ENCODE measurements around the gene PPP1R14B. TPM values are rescaled to one million over a fixed set of nuclear protein-coding genes. Genes with fewer than 3 reads are reported as not detected.

The PPP1R14B gene
- total and polyA plus RNA-seq, 4 experiments from 2014 or later: 32.2 to 83.5 (median 45.2) TPM

GRCh38 chr11:64208796-64209562, 37.8 kb downstream of the PPP1R14B start:
- Mint-ChIP-seq H3K27me3 (no peaks in the 10 kb centered on the region), H3K4me3 (peak overlapping the region; percentile 26 to 93 (median 54)), H3K9me3 (peaks cover 0 to 2% (median 0%) of the 10 kb centered on the region in 8 donors), H3K36me3 (peaks cover 20 to 58% of the 10 kb centered on the region in 2 donors), H3K4me1 (peaks cover 19 to 70% (median 43%) of the 10 kb centered on the region in 4 donors), H3K27ac (peak overlapping the region; percentile 42 to 92 (median 75))
- intact Hi-C loops (cut with micrococcal nuclease): no loop called here
- Histone ChIP-seq H3K4me1 (ENCODE audit: insufficient read depth, low read length) (peaks cover 42% of the 10 kb centered on the region), H3K4me3 (ENCODE audit: low read length in 2 of 2) (no peak overlapping the region), H3K9me3 (ENCODE audit: control insufficient read depth in 1 of 2, low read length in 2 of 2) (no peaks in the 10 kb centered on the region), H3K36me3 (ENCODE audit: insufficient read depth, low read length) (peaks cover 28% of the 10 kb centered on the region), H3K27ac (ENCODE audit: low read depth, low read length) (peak overlapping the region; percentile 90), H3K27me3 (ENCODE audit: insufficient read depth, low read length) (no peaks in the 10 kb centered on the region)
- ChIA-PET CTCF (ENCODE audit: partially characterized antibody) (interaction anchor here (0.9 to 9.7 kb wide), 5 partner anchors 14 to 94 kb away, joined by 3 to 367 read pairs (median 106); partner anchors contain the start of genes CATSPERZ, DNAJC4, ESRRA and NUDT22), POLR2A (ENCODE audit: partially characterized antibody) (interaction anchor here (5.2 to 22.7 kb wide), 5 partner anchors 22 to 108 kb away, joined by 70 to 937 read pairs (median 175); partner anchors contain the start of genes CATSPERZ, DNAJC4, ESRRA and FKBP2)
- DNase-seq: no peak

- Mint-ChIP-seq H3K4me3 (peak overlapping the region; percentile 92 to 97 (median 93)), H3K27ac (peak overlapping the region; percentile 92 to 96 (median 94)), H3K9me3 (peaks cover 0 to 2% (median 0%) of the 10 kb centered on the region in 8 donors), H3K27me3 (no peaks in the 10 kb centered on the region), H3K36me3 (peaks cover 23 to 59% of the 10 kb centered on the region in 2 donors), H3K4me1 (peaks cover 17 to 72% (median 47%) of the 10 kb centered on the region in 4 donors)
- Histone ChIP-seq H3K27ac (ENCODE audit: low read depth, low read length) (peak overlapping the region; percentile 90), H3K9me3 (ENCODE audit: control insufficient read depth in 1 of 2, low read length in 2 of 2) (no peaks in the 10 kb centered on the region), H3K4me3 (ENCODE audit: low read length in 2 of 2) (peak overlapping the region; percentile 99), H3K4me1 (ENCODE audit: insufficient read depth, low read length) (peaks cover 44% of the 10 kb centered on the region), H3K36me3 (ENCODE audit: insufficient read depth, low read length) (peaks cover 31% of the 10 kb centered on the region), H3K27me3 (ENCODE audit: insufficient read depth, low read length) (no peaks in the 10 kb centered on the region)
- DNase-seq: no peak
- ChIA-PET POLR2A (ENCODE audit: partially characterized antibody) (interaction anchor here (0.7 to 22.7 kb wide), 10 partner anchors 22 to 1367 kb away, joined by 4 to 937 read pairs (median 61); partner anchors contain the start of genes BAD, CATSPERZ, DNAJC4 and ESRRA), CTCF (ENCODE audit: partially characterized antibody) (interaction anchor here (0.9 to 9.7 kb wide), 10 partner anchors 15 to 241 kb away, joined by 3 to 367 read pairs (median 80); partner anchors contain the start of genes CATSPERZ, DNAJC4, ESRRA and FKBP2)
- intact Hi-C loops (cut with micrococcal nuclease): no loop called here
Observed at GRCh38 chr11:64208086-64208795, 38.5 kb downstream of the PPP1R14B start.

DNA sequence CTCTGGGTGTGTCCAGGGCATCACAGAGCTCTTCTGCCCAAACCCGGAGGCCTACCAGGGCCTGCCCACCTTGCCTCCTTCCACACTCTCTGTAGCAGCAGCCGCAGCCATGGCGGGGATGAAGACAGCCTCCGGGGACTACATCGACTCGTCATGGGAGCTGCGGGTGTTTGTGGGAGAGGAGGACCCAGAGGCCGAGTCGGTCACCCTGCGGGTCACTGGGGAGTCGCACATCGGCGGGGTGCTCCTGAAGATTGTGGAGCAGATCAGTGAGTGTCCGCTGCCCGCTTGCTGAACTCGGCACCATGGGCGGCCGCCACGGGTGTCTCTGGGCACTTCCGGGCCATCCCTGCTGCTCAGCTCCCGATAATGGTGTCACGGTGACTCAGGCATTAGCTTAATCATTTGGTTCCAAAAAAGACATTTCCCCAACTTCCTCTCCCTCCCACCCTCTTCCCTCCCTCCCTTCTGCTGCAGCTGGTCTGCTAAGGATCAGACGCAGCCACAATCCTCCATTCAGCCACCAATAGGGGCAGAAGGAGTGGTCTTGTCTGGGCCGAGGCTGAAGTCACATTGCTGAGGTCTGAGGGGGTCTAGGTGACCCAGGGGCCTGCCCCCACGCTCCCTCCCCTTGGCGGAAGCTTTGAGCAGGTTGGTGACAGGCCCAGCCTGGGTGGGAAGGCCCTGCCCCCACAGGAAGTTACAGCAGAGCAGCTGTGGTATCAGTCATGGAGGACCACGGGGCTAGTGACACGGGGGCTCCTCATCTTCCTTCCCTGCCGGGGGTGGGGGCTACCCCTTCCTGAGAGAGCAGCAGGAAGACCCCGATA, 39.3 kb downstream of the PPP1R14B start:
- no peaks in the 10 kb centered on the region for H3K9me3 ChIP-seq (ENCODE audit: control insufficient read depth in 1 of 2, low read length in 2 of 2)
- H3K27me3 Mint-ChIP-seq: no peaks in the 10 kb centered on the region
- H3K36me3 ChIP-seq (ENCODE audit: insufficient read depth, low read length): peaks cover 38% of the 10 kb centered on the region
- ChIA-PET POLR2A (ENCODE audit: partially characterized antibody) (interaction anchor here (0.6 to 22.7 kb wide), 22 partner anchors 12 to 1543 kb away, joined by 3 to 937 read pairs (median 6); partner anchors contain the start of genes BAD, C11orf98, CATSPERZ and CCDC88B), CTCF (ENCODE audit: partially characterized antibody) (interaction anchor here (0.9 to 9.7 kb wide), 12 partner anchors 16 to 242 kb away, joined by 3 to 367 read pairs (median 56); partner anchors contain the start of genes BAD, CATSPERZ, DNAJC4 and ESRRA)
- H3K4me1 Mint-ChIP-seq: peaks cover 16 to 70% (median 46%) of the 10 kb centered on the region in 4 donors
- DNase-seq: peak; percentile 68 to 84 (median 71)
- peaks cover 44% of the 10 kb centered on the region for H3K4me1 ChIP-seq (ENCODE audit: insufficient read depth, low read length)
- H3K27ac Mint-ChIP-seq: peak overlapping the region; percentile 92 to 96 (median 94)
- peak overlapping the region; percentile 99 for H3K4me3 ChIP-seq (ENCODE audit: low read length in 2 of 2)
- H3K27me3 ChIP-seq (ENCODE audit: insufficient read depth, low read length): no peaks in the 10 kb centered on the region
- H3K27ac ChIP-seq (ENCODE audit: low read depth, low read length): peak overlapping the region; percentile 90
- peaks cover 22 to 65% of the 10 kb centered on the region in 2 donors for H3K36me3 Mint-ChIP-seq
- peaks cover 0 to 2% (median 0%) of the 10 kb centered on the region in 8 donors for H3K9me3 Mint-ChIP-seq
- intact Hi-C loops (cut with micrococcal nuclease): loop anchor here (1.0 to 2.0 kb wide), 2 partner anchors 33 to 39 kb away; partner anchors contain the start of genes FKBP2 and PPP1R14B
- H3K4me3 Mint-ChIP-seq: peak overlapping the region; percentile 92 to 97 (median 93)

- H3K27ac ChIP-seq (ENCODE audit: low read depth, low read length): peak within 1 kb of the TSS; percentile 90
- Mint-ChIP-seq H3K4me3 (peak within 1 kb of the TSS; percentile 92 to 97 (median 93)), H3K27ac (peak within 1 kb of the TSS; percentile 92 to 96 (median 94)), H3K36me3 (peaks cover 17 to 63% of the 10 kb centered on the region in 2 donors), H3K9me3 (peaks cover 0 to 2% (median 0%) of the 10 kb centered on the region in 8 donors), H3K4me1 (peaks cover 14 to 65% (median 40%) of the 10 kb centered on the region in 4 donors), H3K27me3 (no peaks in the 10 kb centered on the region)
- H3K36me3 ChIP-seq (ENCODE audit: insufficient read depth, low read length): peaks cover 36% of the 10 kb centered on the region
- intact Hi-C loops (cut with micrococcal nuclease): loop anchor here (1.0 to 2.0 kb wide), 2 partner anchors 34 to 40 kb away; partner anchors contain the start of genes FKBP2 and PPP1R14B
- ChIA-PET CTCF (ENCODE audit: partially characterized antibody) (interaction anchor here (0.7 to 9.7 kb wide), 22 partner anchors 12 to 446 kb away, joined by 3 to 367 read pairs (median 8); partner anchors contain the start of genes BAD, CATSPERZ, DNAJC4 and ESRRA), POLR2A (ENCODE audit: partially characterized antibody) (interaction anchor here (0.6 to 22.7 kb wide), 26 partner anchors 11 to 1662 kb away, joined by 3 to 937 read pairs (median 6); partner anchors contain the start of genes BAD, C11orf98, CATSPERZ and CCDC88B)
- peaks cover 44% of the 10 kb centered on the region for H3K4me1 ChIP-seq (ENCODE audit: insufficient read depth, low read length)
- H3K27me3 ChIP-seq (ENCODE audit: insufficient read depth, low read length): no peaks in the 10 kb centered on the region
- H3K9me3 ChIP-seq (ENCODE audit: control insufficient read depth in 1 of 2, low read length in 2 of 2): no peaks in the 10 kb centered on the region
- H3K4me3 ChIP-seq (ENCODE audit: low read length in 2 of 2): peak within 1 kb of the TSS; percentile 99
- DNase-seq: peak; percentile 64 to 81 (median 69)
Observed at GRCh38 chr11:64206457-64207255, 40.1 kb downstream of the PPP1R14B start, which contains the start of gene FERMT3. TSS of gene FERMT3 (plus strand) at chr11:64206721. CDS start at chr11:64207365, 644 bp downstream.

GRCh38 chr11:64204464-64204989, 42.2 kb downstream of the PPP1R14B start:
- Histone ChIP-seq H3K4me3 (ENCODE audit: low read length in 2 of 2) (no peak overlapping the region), H3K27me3 (ENCODE audit: insufficient read depth, low read length) (no peaks in the 10 kb centered on the region), H3K36me3 (ENCODE audit: insufficient read depth, low read length) (peaks cover 38% of the 10 kb centered on the region), H3K4me1 (ENCODE audit: insufficient read depth, low read length) (peaks cover 44% of the 10 kb centered on the region), H3K27ac (ENCODE audit: low read depth, low read length) (no peak overlapping the region), H3K9me3 (ENCODE audit: control insufficient read depth in 1 of 2, low read length in 2 of 2) (no peaks in the 10 kb centered on the region)
- ChIA-PET CTCF (ENCODE audit: partially characterized antibody) (interaction anchor here (0.6 to 9.7 kb wide), 32 partner anchors 10 to 258 kb away, joined by 3 to 367 read pairs (median 5); partner anchors contain the start of genes BAD, CATSPERZ, DNAJC4 and ESRRA), POLR2A (ENCODE audit: partially characterized antibody) (interaction anchor here (0.7 to 22.7 kb wide), 14 partner anchors 8 to 1363 kb away, joined by 3 to 937 read pairs (median 8); partner anchors contain the start of genes BAD, CATSPERZ, DNAJC4 and ESRRA)
- Mint-ChIP-seq H3K27ac (peak overlapping the region; percentile 85 to 97 (median 94)), H3K4me1 (peaks cover 16 to 64% (median 39%) of the 10 kb centered on the region in 4 donors), H3K27me3 (no peaks in the 10 kb centered on the region), H3K9me3 (peaks cover 0 to 2% (median 0%) of the 10 kb centered on the region in 8 donors), H3K36me3 (peaks cover 27 to 70% of the 10 kb centered on the region in 2 donors), H3K4me3 (peak overlapping the region; percentile 62 to 89 (median 82))
- peak; percentile 85 to 90 (median 86) for DNase-seq
- intact Hi-C loops (cut with micrococcal nuclease): loop anchor here (1.0 kb wide), 6 partner anchors 19 to 127 kb away; partner anchors contain the start of genes NUDT22, PLCB3 and TRPT1

Measured in CD4-positive, alpha-beta memory T cell (primary cell).